GM12801 (cell line): ENCODE data around the gene ZFR.

ENCODE experiments used
- TF ChIP-seq, protein P1 (sequence below): IDR thresholded peaks from one replicate; pipeline ENCODE4 v1.5.1; 2011; ENCODE audit warnings: control low read depth; ENCODE audit not compliant: insufficient read length; ENCODE audit errors: extremely low read depth

The ZFR gene

DNA sequence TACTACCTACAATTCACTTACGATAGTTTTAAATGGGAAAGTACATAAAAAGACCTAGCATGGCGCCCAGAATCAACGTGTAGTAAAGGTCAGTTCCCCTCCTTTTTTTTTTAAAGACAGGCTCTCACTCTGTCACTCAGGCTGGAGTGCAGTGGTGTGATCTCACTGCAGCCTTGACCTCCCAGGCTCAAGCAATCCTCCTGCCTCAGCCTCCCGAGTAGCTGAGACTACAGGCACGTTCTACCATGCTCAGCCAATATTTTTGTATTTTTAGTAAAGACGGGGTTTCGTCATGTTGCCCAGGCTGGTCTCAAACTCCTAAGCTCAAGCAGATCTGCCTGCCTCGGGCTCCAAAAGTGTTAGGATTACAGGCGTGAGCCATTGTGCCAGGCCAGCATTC lies 91.1 kb downstream of the ZFR start:
- TF ChIP-seq, protein P1, sequence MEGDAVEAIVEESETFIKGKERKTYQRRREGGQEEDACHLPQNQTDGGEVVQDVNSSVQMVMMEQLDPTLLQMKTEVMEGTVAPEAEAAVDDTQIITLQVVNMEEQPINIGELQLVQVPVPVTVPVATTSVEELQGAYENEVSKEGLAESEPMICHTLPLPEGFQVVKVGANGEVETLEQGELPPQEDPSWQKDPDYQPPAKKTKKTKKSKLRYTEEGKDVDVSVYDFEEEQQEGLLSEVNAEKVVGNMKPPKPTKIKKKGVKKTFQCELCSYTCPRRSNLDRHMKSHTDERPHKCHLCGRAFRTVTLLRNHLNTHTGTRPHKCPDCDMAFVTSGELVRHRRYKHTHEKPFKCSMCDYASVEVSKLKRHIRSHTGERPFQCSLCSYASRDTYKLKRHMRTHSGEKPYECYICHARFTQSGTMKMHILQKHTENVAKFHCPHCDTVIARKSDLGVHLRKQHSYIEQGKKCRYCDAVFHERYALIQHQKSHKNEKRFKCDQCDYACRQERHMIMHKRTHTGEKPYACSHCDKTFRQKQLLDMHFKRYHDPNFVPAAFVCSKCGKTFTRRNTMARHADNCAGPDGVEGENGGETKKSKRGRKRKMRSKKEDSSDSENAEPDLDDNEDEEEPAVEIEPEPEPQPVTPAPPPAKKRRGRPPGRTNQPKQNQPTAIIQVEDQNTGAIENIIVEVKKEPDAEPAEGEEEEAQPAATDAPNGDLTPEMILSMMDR, result no peak

DNA sequence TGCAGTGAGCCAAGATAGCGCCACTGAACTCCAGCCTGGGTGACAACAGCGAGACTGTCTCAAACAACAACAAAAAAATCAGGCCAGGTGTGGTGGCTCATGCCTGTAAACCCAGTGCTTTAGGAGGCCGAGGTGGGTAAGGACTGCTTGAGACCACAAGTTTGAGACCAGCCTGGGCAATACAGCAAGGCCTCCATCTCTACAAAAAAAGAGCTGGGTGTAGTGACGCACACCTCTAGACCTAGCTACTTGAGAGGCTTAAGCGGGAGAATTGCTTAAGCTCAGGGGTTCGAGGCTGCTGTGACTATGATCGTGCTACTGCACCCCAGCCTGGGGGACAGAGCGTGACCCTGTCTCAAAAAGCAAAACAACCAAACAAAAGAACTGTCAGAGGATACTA lies 91.9 kb downstream of the ZFR start:
- TF ChIP-seq, protein P1, result no peak

DNA sequence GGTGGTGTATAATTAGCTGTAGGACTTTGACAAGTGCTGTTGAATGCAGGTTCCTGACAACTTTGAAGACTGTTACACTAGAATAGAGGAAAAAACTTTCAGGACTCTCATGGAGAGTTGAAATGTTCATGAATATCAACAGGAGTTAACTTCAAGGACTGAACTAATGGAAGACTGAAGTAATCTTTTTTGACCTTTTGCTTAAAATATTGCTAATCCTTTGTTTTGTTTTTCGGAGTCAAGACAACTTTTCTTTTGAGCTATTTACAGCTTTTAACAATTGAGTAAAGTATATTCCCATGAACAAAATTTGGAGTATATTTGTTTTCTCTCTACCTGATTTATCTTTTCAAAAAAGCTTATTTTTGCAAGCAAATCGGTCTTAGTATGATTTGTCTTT lies 97.7 kb downstream of the ZFR start:
- TF ChIP-seq, protein P1, result no peak

DNA sequence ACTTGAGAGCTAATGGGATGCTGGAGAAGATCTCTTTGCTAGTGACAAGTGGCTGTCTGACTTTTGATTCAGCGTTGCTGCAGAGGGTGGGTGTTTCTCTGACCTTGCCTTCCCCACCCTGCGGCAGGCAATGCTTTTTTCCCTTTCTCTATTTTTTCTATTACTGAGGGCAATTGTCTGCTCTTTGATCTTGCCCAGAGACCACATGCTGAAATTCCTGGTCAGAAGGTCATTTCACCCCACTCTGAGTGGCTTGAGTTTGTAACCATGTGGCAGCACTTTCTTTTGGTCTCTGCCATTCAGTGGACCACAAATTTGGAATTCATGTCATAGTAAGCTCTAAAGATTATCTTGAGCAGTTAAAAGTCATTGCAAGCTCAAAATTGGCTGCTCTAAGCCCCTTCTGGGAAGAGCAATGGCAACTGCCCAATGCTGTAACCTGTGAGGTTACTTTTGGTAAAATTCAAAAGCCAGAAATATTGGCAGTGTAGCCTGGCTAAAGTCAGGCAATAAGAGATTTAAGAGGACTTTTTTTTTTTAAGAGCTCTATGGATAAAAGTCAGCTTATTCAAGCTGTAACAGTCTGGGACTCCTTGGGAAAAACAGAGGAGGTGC lies 101.4 kb downstream of the ZFR start:
- TF ChIP-seq, protein P1, result no peak

DNA sequence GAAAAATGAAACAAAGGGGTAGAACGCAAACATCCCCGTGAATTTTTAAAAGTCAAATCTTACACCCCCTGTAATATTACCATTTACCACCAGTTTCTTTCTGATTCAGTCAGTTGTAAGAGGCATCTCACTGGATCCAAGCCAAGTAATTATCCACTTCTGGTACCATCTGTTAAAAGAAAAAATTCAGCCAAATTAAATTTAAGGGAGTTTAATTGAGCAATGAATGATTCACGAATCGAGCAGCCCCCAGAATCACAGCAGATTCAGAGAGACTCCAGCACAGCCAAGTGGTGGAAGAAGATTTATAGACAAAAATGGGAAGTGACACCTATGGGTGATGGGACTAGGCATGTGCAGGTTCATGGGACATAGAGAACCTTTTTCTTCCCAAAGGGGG lies 101.9 kb downstream of the ZFR start:
- TF ChIP-seq, protein P1, result no peak

DNA sequence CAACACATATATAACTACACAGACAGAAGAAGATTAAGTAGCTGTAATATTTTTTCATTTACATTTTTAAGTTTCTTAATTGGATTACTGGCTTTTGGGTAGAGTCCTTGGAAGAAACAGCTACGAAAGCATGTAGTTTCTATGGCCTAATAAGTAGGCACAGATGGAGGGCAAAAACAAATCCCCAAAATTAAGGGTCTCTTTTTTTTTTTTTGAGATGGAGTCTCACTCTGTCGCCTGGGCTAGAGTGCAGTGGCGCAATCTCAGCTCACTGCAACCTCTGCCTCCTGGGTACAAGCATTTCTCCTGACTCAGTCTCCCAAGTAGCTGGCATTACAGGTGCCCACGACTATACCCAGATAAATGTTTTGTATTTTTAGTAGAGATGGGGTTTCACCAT lies 104.7 kb downstream of the ZFR start:
- TF ChIP-seq, protein P1, result no peak

DNA sequence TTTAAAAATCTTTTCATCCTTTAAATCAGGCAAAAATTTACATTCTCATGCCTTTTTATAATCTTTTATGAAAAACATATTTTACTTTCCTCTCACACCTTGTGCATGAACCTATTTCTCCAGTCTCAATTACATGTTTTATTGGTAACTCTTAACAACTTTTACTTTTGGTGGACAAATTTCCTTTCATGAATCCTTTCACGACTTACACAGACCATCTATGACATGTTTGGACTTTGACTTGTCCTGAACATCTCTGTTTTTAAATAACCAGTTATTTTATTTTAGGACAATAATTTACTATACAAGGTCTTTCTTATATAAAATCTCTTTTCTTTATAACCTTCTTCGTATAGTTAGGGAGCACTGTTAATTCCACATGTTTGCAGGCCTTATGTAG lies 105.3 kb downstream of the ZFR start:
- TF ChIP-seq, protein P1, result no peak
